Measurements from ENCODE around the gene FOXD4L6.
"Not testable (repeated sequence)": the region's sequence is repeated elsewhere in the genome, so short reads cannot be mapped to it uniquely, and the experiment has no call there.

DNA sequence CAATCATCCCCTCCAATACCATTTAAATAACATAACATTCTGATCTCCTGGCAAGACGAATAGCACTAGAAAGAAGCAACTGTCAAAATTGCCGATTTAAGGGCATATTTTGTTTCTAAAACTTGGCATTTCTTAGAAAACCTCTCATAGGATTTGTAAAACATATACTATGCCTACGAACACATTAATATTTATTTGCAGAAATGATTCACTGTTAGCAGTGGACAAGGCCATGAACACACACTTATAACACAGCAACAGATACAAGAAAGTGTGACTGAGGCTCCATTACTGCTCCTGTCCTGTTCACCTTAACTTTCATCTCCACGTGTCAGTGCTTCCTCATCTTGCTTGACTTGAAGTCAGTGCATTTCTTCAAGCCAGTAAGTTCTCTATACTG is 46.1 kb downstream of the FOXD4L6 start:
- TF ChIP-seq, protein P1, sequence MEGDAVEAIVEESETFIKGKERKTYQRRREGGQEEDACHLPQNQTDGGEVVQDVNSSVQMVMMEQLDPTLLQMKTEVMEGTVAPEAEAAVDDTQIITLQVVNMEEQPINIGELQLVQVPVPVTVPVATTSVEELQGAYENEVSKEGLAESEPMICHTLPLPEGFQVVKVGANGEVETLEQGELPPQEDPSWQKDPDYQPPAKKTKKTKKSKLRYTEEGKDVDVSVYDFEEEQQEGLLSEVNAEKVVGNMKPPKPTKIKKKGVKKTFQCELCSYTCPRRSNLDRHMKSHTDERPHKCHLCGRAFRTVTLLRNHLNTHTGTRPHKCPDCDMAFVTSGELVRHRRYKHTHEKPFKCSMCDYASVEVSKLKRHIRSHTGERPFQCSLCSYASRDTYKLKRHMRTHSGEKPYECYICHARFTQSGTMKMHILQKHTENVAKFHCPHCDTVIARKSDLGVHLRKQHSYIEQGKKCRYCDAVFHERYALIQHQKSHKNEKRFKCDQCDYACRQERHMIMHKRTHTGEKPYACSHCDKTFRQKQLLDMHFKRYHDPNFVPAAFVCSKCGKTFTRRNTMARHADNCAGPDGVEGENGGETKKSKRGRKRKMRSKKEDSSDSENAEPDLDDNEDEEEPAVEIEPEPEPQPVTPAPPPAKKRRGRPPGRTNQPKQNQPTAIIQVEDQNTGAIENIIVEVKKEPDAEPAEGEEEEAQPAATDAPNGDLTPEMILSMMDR (IDR thresholded peaks at IDR 0.05) = not testable (repeated sequence)
- not testable (repeated sequence) for TF ChIP-seq POLR2A (IDR thresholded peaks at IDR 0.05)
